ENCODE measurements around the gene SH2D3A.
"Not testable (repeated sequence)": the region's sequence is repeated elsewhere in the genome, so short reads cannot be mapped to it uniquely, and the experiment has no call there.

DNA sequence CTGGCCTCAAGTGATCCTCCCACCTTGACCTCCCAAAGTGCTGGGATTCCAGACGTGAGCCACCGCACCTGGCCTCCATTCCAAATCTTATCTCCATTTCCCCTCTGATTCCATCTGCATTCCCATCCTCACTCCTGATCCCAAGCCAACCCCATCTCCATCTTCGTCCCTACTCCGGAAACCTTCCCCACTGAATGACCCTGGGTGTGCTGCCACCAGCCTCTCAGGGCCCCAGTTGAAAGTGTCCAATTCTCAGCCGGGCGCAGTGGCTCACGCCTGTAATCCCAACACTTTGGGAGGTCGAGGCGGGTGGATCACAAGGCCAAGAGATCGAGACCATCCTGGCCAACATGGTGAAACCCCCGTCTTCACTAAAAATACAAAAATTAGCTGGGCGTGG is 58.3 kb downstream of the SH2D3A start:
- TF ChIP-seq, protein P1, sequence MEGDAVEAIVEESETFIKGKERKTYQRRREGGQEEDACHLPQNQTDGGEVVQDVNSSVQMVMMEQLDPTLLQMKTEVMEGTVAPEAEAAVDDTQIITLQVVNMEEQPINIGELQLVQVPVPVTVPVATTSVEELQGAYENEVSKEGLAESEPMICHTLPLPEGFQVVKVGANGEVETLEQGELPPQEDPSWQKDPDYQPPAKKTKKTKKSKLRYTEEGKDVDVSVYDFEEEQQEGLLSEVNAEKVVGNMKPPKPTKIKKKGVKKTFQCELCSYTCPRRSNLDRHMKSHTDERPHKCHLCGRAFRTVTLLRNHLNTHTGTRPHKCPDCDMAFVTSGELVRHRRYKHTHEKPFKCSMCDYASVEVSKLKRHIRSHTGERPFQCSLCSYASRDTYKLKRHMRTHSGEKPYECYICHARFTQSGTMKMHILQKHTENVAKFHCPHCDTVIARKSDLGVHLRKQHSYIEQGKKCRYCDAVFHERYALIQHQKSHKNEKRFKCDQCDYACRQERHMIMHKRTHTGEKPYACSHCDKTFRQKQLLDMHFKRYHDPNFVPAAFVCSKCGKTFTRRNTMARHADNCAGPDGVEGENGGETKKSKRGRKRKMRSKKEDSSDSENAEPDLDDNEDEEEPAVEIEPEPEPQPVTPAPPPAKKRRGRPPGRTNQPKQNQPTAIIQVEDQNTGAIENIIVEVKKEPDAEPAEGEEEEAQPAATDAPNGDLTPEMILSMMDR (IDR thresholded peaks at IDR 0.05; ENCODE audit: low read length): not testable (repeated sequence)
- not testable (repeated sequence) for TF ChIP-seq EZH2 (optimal IDR thresholded peaks at IDR 0.05; ENCODE audit: low read depth, low read length)
